ES-I3 (cell line): ENCODE data around the gene DDX11.
"Not testable (repeated sequence)": the region's sequence is repeated elsewhere in the genome, so short reads cannot be mapped to it uniquely, and the experiment has no call there.

Experiments
- H3K36me3 ChIP-seq: 2 replicates; pipeline ENCODE4 v1.6.1; 2013; ENCODE audit warnings: mild to moderate bottlenecking, low read length, control low read depth, moderate library complexity; ENCODE audit not compliant: insufficient read depth
- H3K4me1 ChIP-seq: 2 replicates; pipeline ENCODE4 v1.6.1; 2013; ENCODE audit warnings: mild to moderate bottlenecking, control low read depth, low read length; ENCODE audit not compliant: insufficient read depth
- H3K9ac ChIP-seq: 2 replicates; pipeline ENCODE4 v1.6.1; 2013; ENCODE audit warnings: low read depth, mild to moderate bottlenecking, low read length, moderate library complexity
- H3K9me3 ChIP-seq: 2 replicates; pipeline ENCODE4 v1.6.1; 2013; ENCODE audit warnings: mild to moderate bottlenecking, low read length, moderate library complexity; ENCODE audit not compliant: control insufficient read depth, insufficient read depth

DDX11 gene

GRCh38 chr12:31118347-31119191, 44.9 kb downstream of the DDX11 start:
- no peaks in the 10 kb centered on the region for H3K4me1 ChIP-seq
- peak overlapping the region; percentile 54; the same call in 1 of the 2 replicates for H3K9ac ChIP-seq
- no peaks in the 10 kb centered on the region for H3K36me3 ChIP-seq
- no peaks in the 10 kb centered on the region for H3K9me3 ChIP-seq

GRCh38 chr12:31119192-31119802, 45.6 kb downstream of the DDX11 start:
- Histone ChIP-seq H3K9me3 (no peaks in the 10 kb centered on the region), H3K36me3 (no peaks in the 10 kb centered on the region), H3K9ac (peak overlapping the region; percentile 54; the same call in 1 of the 2 replicates), H3K4me1 (no peaks in the 10 kb centered on the region)

GRCh38 chr12:31119803-31120211, 46.1 kb downstream of the DDX11 start:
- no peaks in the 10 kb centered on the region for H3K4me1 ChIP-seq
- no peaks in the 10 kb centered on the region for H3K36me3 ChIP-seq
- H3K9ac ChIP-seq, result no peak overlapping the region
- H3K9me3 ChIP-seq, result no peaks in the 10 kb centered on the region

- Histone ChIP-seq H3K4me1 (no peaks in the 10 kb centered on the region), H3K9me3 (no peaks in the 10 kb centered on the region), H3K9ac (peak overlapping the region; percentile 28; the same call in 1 of the 2 replicates), H3K36me3 (no peaks in the 10 kb centered on the region)
Measured at GRCh38 chr12:31120392-31121008, 46.8 kb downstream of the DDX11 start.

GRCh38 chr12:31121022-31121728, 47.5 kb downstream of the DDX11 start:
- not testable (repeated sequence) for H3K4me1 ChIP-seq, H3K9me3 ChIP-seq, H3K36me3 ChIP-seq
- H3K9ac ChIP-seq, result peak overlapping the region; percentile 28; the same call in 1 of the 2 replicates

GRCh38 chr12:31122481-31122880, 48.8 kb downstream of the DDX11 start:
- H3K9ac ChIP-seq, result peak overlapping the region; percentile 11; the same call in 1 of the 2 replicates
- no peaks in the 10 kb centered on the region for H3K9me3 ChIP-seq
- no peaks in the 10 kb centered on the region for H3K4me1 ChIP-seq
- no peaks in the 10 kb centered on the region for H3K36me3 ChIP-seq

- H3K9ac ChIP-seq, H3K4me1 ChIP-seq, H3K9me3 ChIP-seq, H3K36me3 ChIP-seq: not testable (repeated sequence)
Measured at GRCh38 chr12:31124158-31124557, 50.5 kb downstream of the DDX11 start.

GRCh38 chr12:31125171-31125570, 51.5 kb downstream of the DDX11 start:
- not testable (repeated sequence) for H3K4me1 ChIP-seq, H3K9ac ChIP-seq, H3K9me3 ChIP-seq, H3K36me3 ChIP-seq

GRCh38 chr12:31127209-31127848, 53.7 kb downstream of the DDX11 start:
- not testable (repeated sequence) for H3K9me3 ChIP-seq, H3K9ac ChIP-seq, H3K4me1 ChIP-seq, H3K36me3 ChIP-seq

- not testable (repeated sequence) for H3K9ac ChIP-seq, H3K36me3 ChIP-seq, H3K9me3 ChIP-seq, H3K4me1 ChIP-seq
Measured at GRCh38 chr12:31136581-31136980, 62.9 kb downstream of the DDX11 start.

GRCh38 chr12:31144768-31145167, 71.1 kb downstream of the DDX11 start:
- not testable (repeated sequence) for H3K9ac ChIP-seq, H3K9me3 ChIP-seq, H3K36me3 ChIP-seq, H3K4me1 ChIP-seq

GRCh38 chr12:31145296-31145695, 71.6 kb downstream of the DDX11 start:
- H3K36me3 ChIP-seq, H3K9ac ChIP-seq, H3K4me1 ChIP-seq, H3K9me3 ChIP-seq: not testable (repeated sequence)

GRCh38 chr12:31147415-31147814, 73.8 kb downstream of the DDX11 start:
- H3K9me3 ChIP-seq, result not testable (repeated sequence)

GRCh38 chr12:31150766-31151165, 77.1 kb downstream of the DDX11 start:
- H3K4me1 ChIP-seq, H3K9ac ChIP-seq, H3K36me3 ChIP-seq, H3K9me3 ChIP-seq: not testable (repeated sequence)

More at GRCh38 chr12:31147415-31147814, 73.8 kb downstream of the DDX11 start:
- H3K36me3 ChIP-seq, H3K9ac ChIP-seq, H3K4me1 ChIP-seq: not testable (repeated sequence)
